ENCODE data around the gene BLTP3A. TPM values are rescaled to one million over a fixed set of nuclear protein-coding genes. Genes with fewer than 3 reads are reported as not detected.

The BLTP3A gene
- 23.4 and 23.8 TPM in 2 replicates for total RNA-seq (2013; cell fraction: nucleolus; rRNA removed)
- total RNA-seq (2014; rRNA removed) (9.1 and 10.6 TPM in 2 replicates), total RNA-seq (2014; rRNA removed; fragmentation: Illumina TruSeq; extraction: Trizol) (10.4 and 10.5 TPM in 2 replicates), total RNA-seq (2021) (15.1 and 16.7 TPM in 2 replicates), polyA plus RNA-seq (2011; rRNA removed) (12.7 and 13.5 TPM in 2 replicates), polyA plus RNA-seq (2014; fragmentation: Illumina TruSeq; extraction: Trizol) (14.3 TPM in 2 replicates), polyA plus RNA-seq (2014; fragmentation: Nextera tagmentation; extraction: Ambion mirVana) (1 to 10 TPM; 2.7 to 2.8 TPM), polyA plus RNA-seq (2014; rRNA removed) (9.3 and 9.8 TPM in 2 replicates), polyA plus RNA-seq (2016; fragmentation: Nextera tagmentation; extraction: Ambion mirVana) (1 to 10 TPM; 8.3 to 8.4 TPM), polyA minus RNA-seq (2011; rRNA and poly(A)+ RNA removed) (30.1 and 34.2 TPM in 2 replicates), Bru-seq, nascent RNA (percentile 71 among the genes with signal in this experiment), BruChase-seq, experiment 1, labeled RNA remaining after a 6-hour chase (percentile 73 among the genes with signal in this experiment), BruChase-seq, experiment 2, labeled RNA remaining after a 2-hour chase (percentile 73 among the genes with signal in this experiment)
- 4.1 TPM for polyA plus RNA-seq (2011; ENCODE audit: low read depth)
- 13.1 and 13.4 TPM in 2 replicates for polyA plus RNA-seq (2011; cell fraction: cytosol; rRNA removed)
- 7.4 and 8.0 TPM in 2 replicates for polyA plus RNA-seq (2011; cell fraction: nucleus; rRNA removed)
- polyA plus RNA-seq (2012), result 5.9 and 6.2 TPM in 2 replicates
- 10.4 and 11.0 TPM in 2 replicates for polyA minus RNA-seq (2011; cell fraction: cytosol; rRNA and poly(A)+ RNA removed)
- polyA minus RNA-seq (2011; cell fraction: nucleus; rRNA and poly(A)+ RNA removed), result 6.2 and 10.6 TPM in 2 replicates
- long read RNA-seq, experiment 1, result 0 reads
- long read RNA-seq, experiment 2, partial matches to known transcripts, result 4 of 19 reads
- long read RNA-seq, experiment 2, other reads (novel, unspliced or antisense), result 15 of 19 reads

GRCh38 chr6:34791701-34792604, at the start of gene BLTP3A:
Gene BLTP3A (plus strand): TSS chr6:34792083. CDS start chr6:34792251, 168 bp downstream.
- Histone ChIP-seq H2AFZ (ENCODE audit: control insufficient read depth, low read depth, low read length) (peak within 1 kb of the TSS; percentile 96), H3K9ac (ENCODE audit: control insufficient read depth, insufficient read depth, low read length) (peak within 1 kb of the TSS; percentile 96), H3K79me2 (ENCODE audit: control insufficient read depth, insufficient read depth, low read length) (peaks cover 26% of the 10 kb centered on the region), H4K20me1 (ENCODE audit: control insufficient read depth, insufficient read depth) (no peaks in the 10 kb centered on the region), H3K4me1 (ENCODE audit: control insufficient read depth, insufficient read depth, low read length) (no peaks in the 10 kb centered on the region; the same call in 1 of the 2 replicates), H3K4me3 (peak within 1 kb of the TSS; percentile 88), H3K36me3 (ENCODE audit: control insufficient read depth in 2 of 2, insufficient read depth in 2 of 2, low read length in 1 of 2) (no peaks in the 10 kb centered on the region), H3K27me3 (replicated peaks in 1 of 2; ENCODE audit: control insufficient read depth in 2 of 2, insufficient read depth in 2 of 2, low read length in 1 of 2) (no peaks in the 10 kb centered on the region), H3K27ac (ENCODE audit: control insufficient read depth, insufficient read depth) (peak within 1 kb of the TSS; percentile 79), H3K9me3 (replicated peaks; ENCODE audit: control insufficient read depth, insufficient read depth, low read length) (no peaks in the 10 kb centered on the region), H3K4me2 (ENCODE audit: control insufficient read depth, insufficient read depth) (peak within 1 kb of the TSS; percentile 95)
- DNase-seq (ENCODE audit: low read depth, low spot score) (no peak), ATAC-seq (peak; percentile 95), FAIRE-seq (no peak)
- whole genome bisulfite sequencing (ENCODE audit: insufficient coverage, insufficient replicate concordance, low lambda C conversion rate, missing lambda C conversion rate), result under 1% methylated on average over 93 of the region's 99 CpGs
- intact Hi-C loops (cut with micrococcal nuclease; ENCODE audit: unreplicated experiment), result loop anchor here (5.0 kb wide), 2 partner anchors 95 to 120 kb away; partner anchors contain the start of genes ANKS1A and TAF11
- no TSS peak for BruUV-seq (replicated peaks)
- RAD21 ChIA-PET (ENCODE audit: unreplicated experiment), result interaction anchor here (0.6 to 2.1 kb wide), 21 partner anchors 10 to 542 kb away, joined by 3 to 10 read pairs (median 4); partner anchors contain the start of genes ANKS1A, RPS10 and TAF11
- in situ Hi-C loops (cut with MboI), result no loop called here
- SMC1A ChIA-PET (ENCODE audit: uncharacterized antibody, unreplicated experiment), result interaction anchor here (0.5 to 1.9 kb wide), 18 partner anchors 10 to 265 kb away, joined by 3 to 8 read pairs (median 4); partner anchors contain the start of genes ANKS1A and TAF11
- POLR2A ChIA-PET, result interaction anchor here (0.6 to 2.2 kb wide), 14 partner anchors 12 to 152 kb away, joined by 3 to 10 read pairs (median 4); partner anchors contain the start of genes ILRUN and TAF11
- CTCF ChIA-PET, result interaction anchor here (0.8 to 2.7 kb wide), 28 partner anchors 9 to 348 kb away, joined by 3 to 12 read pairs (median 4); partner anchors contain the start of genes ANKS1A, SNRPC and TAF11
- TF ChIP-seq FOXK2 (IDR thresholded peaks at IDR 0.05) (no peak), SMAD5 (IDR thresholded peaks at IDR 0.05; ENCODE audit: low read depth) (no peak; the same call in 1 of the 2 replicates), FOS (IDR thresholded peaks at IDR 0.05; ENCODE audit: borderline replicate concordance, extremely low read depth, insufficient read length) (no peak), RBBP5 (conservative IDR thresholded peaks at IDR 0.05) (no peak), ZBTB40 (IDR thresholded peaks at IDR 0.05; ENCODE audit: borderline replicate concordance) (peak; percentile 2; the same call in 1 of the 2 replicates), RAD51 (IDR thresholded peaks at IDR 0.05) (no peak), MLLT1 (IDR thresholded peaks at IDR 0.05) (peak; percentile 41), DPF2 (IDR thresholded peaks at IDR 0.05) (peak; percentile 89), ZNF207 (IDR thresholded peaks at IDR 0.05; ENCODE audit: borderline replicate concordance) (no peak), SMARCA5 (IDR thresholded peaks at IDR 0.05) (peak; percentile 73; the same call in 1 of the 2 replicates), JUND (IDR thresholded peaks at IDR 0.05; ENCODE audit: low read depth, low read length) (no peak), EGR1 (IDR thresholded peaks at IDR 0.05; ENCODE audit: borderline replicate concordance in 1 of 2, low read depth in 2 of 2, low read length in 2 of 2) (peak in 1 of 2 experiments; percentile 36; a peak in 1 of 3 replicates), HCFC1 (IDR thresholded peaks at IDR 0.05; ENCODE audit: low read length) (peak; percentile 28; the same call in 1 of the 2 replicates)

Measured in GM12878 (cell line).